ENCODE data around the gene MFAP5. TPM values are rescaled to one million over a fixed set of nuclear protein-coding genes. Genes with fewer than 3 reads are reported as not detected.
"Not testable (repeated sequence)": the region's sequence is repeated elsewhere in the genome, so short reads cannot be mapped to it uniquely, and the experiment has no call there.

MFAP5 gene
- total RNA-seq, 1 experiment from 2014 or later: not detected

GRCh38 chr12:8629486-8630033 lies 33.1 kb downstream of the MFAP5 start:
- H3K4me1 ChIP-seq: peaks cover 9% of the 10 kb centered on the region
- H3K27me3 ChIP-seq: no peaks in the 10 kb centered on the region
- no peaks in the 10 kb centered on the region for H3K36me3 ChIP-seq
- no peaks in the 10 kb centered on the region for H3K9me3 ChIP-seq (replicated peaks)
- no peak overlapping the region for H3K4me3 ChIP-seq
- DNase-seq: peak; percentile 38 to 50
- H3K27ac ChIP-seq: peak overlapping the region; percentile 54

GRCh38 chr12:8628731-8629130 lies 33.9 kb downstream of the MFAP5 start:
- no peaks in the 10 kb centered on the region for H3K27me3 ChIP-seq
- H3K36me3 ChIP-seq: no peaks in the 10 kb centered on the region
- DNase-seq: no peak
- peak overlapping the region; percentile 54 for H3K27ac ChIP-seq
- H3K4me1 ChIP-seq: peaks cover 9% of the 10 kb centered on the region
- no peak overlapping the region for H3K4me3 ChIP-seq
- no peaks in the 10 kb centered on the region for H3K9me3 ChIP-seq (replicated peaks)

GRCh38 chr12:8624750-8625149 lies 37.9 kb downstream of the MFAP5 start:
- not testable (repeated sequence) for H3K36me3 ChIP-seq; H3K4me1 ChIP-seq; H3K27ac ChIP-seq; H3K27me3 ChIP-seq; H3K4me3 ChIP-seq; DNase-seq; H3K9me3 ChIP-seq (replicated peaks)

- Histone ChIP-seq H3K4me3 (no peak overlapping the region), H3K4me1 (no peaks in the 10 kb centered on the region), H3K9me3 (replicated peaks) (no peaks in the 10 kb centered on the region), H3K27ac (no peak overlapping the region), H3K27me3 (0 out of 2 replicates have a peak, but pooled peaks cover 3% of the 10 kb centered on the region), H3K36me3 (no peaks in the 10 kb centered on the region)
- no peak for DNase-seq
Measured at GRCh38 chr12:8622646-8623045, 40.0 kb downstream of the MFAP5 start.

- no peak overlapping the region for H3K4me3 ChIP-seq
- H3K9me3 ChIP-seq (replicated peaks): no peaks in the 10 kb centered on the region
- no peaks in the 10 kb centered on the region for H3K36me3 ChIP-seq
- DNase-seq: peak in 1 of 2 experiments; percentile 31
- no peaks in the 10 kb centered on the region for H3K27me3 ChIP-seq
- H3K27ac ChIP-seq: no peak overlapping the region
- peaks cover 16% of the 10 kb centered on the region for H3K4me1 ChIP-seq
Measured at GRCh38 chr12:8615206-8615605, 47.4 kb downstream of the MFAP5 start.

- H3K4me1 ChIP-seq: peaks cover 16% of the 10 kb centered on the region
- DNase-seq; H3K27ac ChIP-seq; H3K4me3 ChIP-seq; H3K36me3 ChIP-seq; H3K9me3 ChIP-seq (replicated peaks); H3K27me3 ChIP-seq: not testable (repeated sequence)
Measured at GRCh38 chr12:8613881-8614280, 48.7 kb downstream of the MFAP5 start.

- Histone ChIP-seq H3K27ac (no peak within 1 kb of the TSS), H3K4me3 (no peak within 1 kb of the TSS), H3K27me3 (no peaks in the 10 kb centered on the region), H3K36me3 (no peaks in the 10 kb centered on the region), H3K9me3 (replicated peaks) (no peaks in the 10 kb centered on the region), H3K4me1 (peaks cover 16% of the 10 kb centered on the region)
- DNase-seq: no peak
Measured at GRCh38 chr12:8612629-8613028, 50.0 kb downstream of the MFAP5 start, which contains the start of gene AICDA. TSS of gene AICDA (minus strand) at chr12:8612859. CDS start at chr12:8612767, 92 bp downstream.

- H3K36me3 ChIP-seq: no peaks in the 10 kb centered on the region
- no peaks in the 10 kb centered on the region for H3K9me3 ChIP-seq (replicated peaks)
- DNase-seq: peak; percentile 15 to 64
- no peaks in the 10 kb centered on the region for H3K27me3 ChIP-seq
- peaks cover 16% of the 10 kb centered on the region for H3K4me1 ChIP-seq
- no peak overlapping the region for H3K4me3 ChIP-seq
- no peak overlapping the region for H3K27ac ChIP-seq
Measured at GRCh38 chr12:8609061-8609570, 53.5 kb downstream of the MFAP5 start.

GRCh38 chr12:8606890-8607289 lies 55.7 kb downstream of the MFAP5 start:
- no peak for DNase-seq
- Histone ChIP-seq H3K36me3 (no peaks in the 10 kb centered on the region), H3K9me3 (replicated peaks) (no peaks in the 10 kb centered on the region)

GRCh38 chr12:8605057-8605456 lies 57.6 kb downstream of the MFAP5 start:
- H3K4me1 ChIP-seq: no peaks in the 10 kb centered on the region; the same call in 1 of the 2 replicates
- H3K27ac ChIP-seq: no peak overlapping the region
- no peak overlapping the region for H3K4me3 ChIP-seq
- no peaks in the 10 kb centered on the region for H3K27me3 ChIP-seq
- no peak for DNase-seq
- no peaks in the 10 kb centered on the region for H3K9me3 ChIP-seq (replicated peaks)
- H3K36me3 ChIP-seq: no peaks in the 10 kb centered on the region

More at GRCh38 chr12:8606890-8607289, 55.7 kb downstream of the MFAP5 start:
- H3K27ac ChIP-seq: no peak overlapping the region
- no peak overlapping the region for H3K4me3 ChIP-seq
- no peaks in the 10 kb centered on the region for H3K27me3 ChIP-seq
- H3K4me1 ChIP-seq: peaks cover 14% of the 10 kb centered on the region

GRCh38 chr12:8603856-8604255 lies 58.8 kb downstream of the MFAP5 start:
- Histone ChIP-seq H3K4me3 (no peak overlapping the region), H3K27me3 (no peaks in the 10 kb centered on the region), H3K4me1 (no peaks in the 10 kb centered on the region), H3K27ac (no peak overlapping the region), H3K36me3 (no peaks in the 10 kb centered on the region), H3K9me3 (replicated peaks) (no peaks in the 10 kb centered on the region)
- DNase-seq: peak in 1 of 2 experiments; percentile 7

- DNase-seq: no peak
- Histone ChIP-seq H3K27ac (no peak overlapping the region), H3K27me3 (no peaks in the 10 kb centered on the region), H3K4me1 (no peaks in the 10 kb centered on the region), H3K9me3 (replicated peaks) (no peaks in the 10 kb centered on the region), H3K4me3 (no peak overlapping the region), H3K36me3 (no peaks in the 10 kb centered on the region)
Measured at GRCh38 chr12:8603286-8603685, 59.3 kb downstream of the MFAP5 start.

- Histone ChIP-seq H3K4me3 (no peak overlapping the region), H3K4me1 (no peaks in the 10 kb centered on the region), H3K36me3 (no peaks in the 10 kb centered on the region), H3K9me3 (replicated peaks) (no peaks in the 10 kb centered on the region), H3K27me3 (no peaks in the 10 kb centered on the region), H3K27ac (no peak overlapping the region)
- DNase-seq: no peak
Measured at GRCh38 chr12:8596561-8596960, 66.1 kb downstream of the MFAP5 start.
